Spleen (tissue), 11 donors: ENCODE measurements around the gene SLC35E4. TPM values are rescaled to one million over a fixed set of nuclear protein-coding genes. Genes with fewer than 3 reads are reported as not detected.

ENCODE experiments used
- DNase-seq: peaks from one replicate; pipeline ENCODE4 v3.0.0-alpha.2; 2020
- H3K27ac ChIP-seq, 8 donors: fragments of 200-600 bp; sonication (generic) in 7 of 8; 1 replicate in 4 of 8; 2 replicates in 4 of 8; pipeline versions ENCODE4 v1.5.0 to v1.8.0; 2016 to 2021; ENCODE audit warnings: inconsistent platforms in 4 of 8, mild to moderate bottlenecking in 4 of 8, moderate library complexity in 1 of 8
- H3K27me3 ChIP-seq, 7 donors: fragments of 200-600 bp; sonication (generic) in 6 of 7; replicated peaks in 1 of 7; 1 replicate in 4 of 7; 2 replicates in 3 of 7; pipeline versions ENCODE4 v1.5.0 to v1.8.0; 2016 to 2021; ENCODE audit warnings: inconsistent platforms in 3 of 7, mild to moderate bottlenecking in 1 of 7
- H3K36me3 ChIP-seq, 6 donors: fragments of 200-600 bp; sonication (generic) in 5 of 6; 1 replicate in 4 of 6; 2 replicates in 2 of 6; pipeline versions ENCODE4 v1.5.0 to v1.8.0; 2016 to 2021; ENCODE audit warnings: inconsistent platforms in 2 of 6
- H3K4me1 ChIP-seq, 6 donors: fragments of 200-600 bp; sonication (generic) in 5 of 6; 1 replicate in 3 of 6; 2 replicates in 3 of 6; pipeline versions ENCODE4 v1.5.0 to v1.8.0; 2016 to 2021; ENCODE audit warnings: inconsistent platforms in 3 of 6
- H3K4me3 ChIP-seq, 8 donors: fragments of 200-600 bp; sonication (generic) in 7 of 8; 1 replicate in 4 of 8; 2 replicates in 4 of 8; pipeline versions ENCODE4 v1.5.0 to v1.8.0; 2016 to 2021; ENCODE audit warnings: inconsistent platforms in 4 of 8, mild to moderate bottlenecking in 4 of 8, moderate library complexity in 2 of 8
- H3K9me3 ChIP-seq, 8 donors: fragments of 200-600 bp; sonication (generic) in 7 of 8; 1 replicate in 4 of 8; 2 replicates in 4 of 8; pipeline versions ENCODE4 v1.5.0 to v1.8.0; 2016 to 2021; ENCODE audit warnings: inconsistent platforms in 4 of 8
- CTCF ChIP-seq, 11 experiments: fragments of 200-600 bp in 7 of 11; fragments of 450-650 bp in 4 of 11; sonication (generic) in 4 of 11; IDR thresholded peaks in 8 of 11; conservative IDR thresholded peaks in 3 of 11; 1 replicate in 7 of 11; 2 replicates in 4 of 11; pipeline versions ENCODE4 v1.4.0 to v1.8.0; 2016 to 2021; ENCODE audit warnings: antibody characterized with exemption in 11 of 11, inconsistent platforms in 4 of 11, mild to moderate bottlenecking in 1 of 11
- POLR2A ChIP-seq, 3 donors: fragments of 450-650 bp; IDR thresholded peaks; one replicate each; pipeline ENCODE4 v1.5.1; 2017; ENCODE audit warnings: antibody characterized with exemption in 3 of 3, mild to moderate bottlenecking in 1 of 3
- POLR2AphosphoS5 ChIP-seq, 3 donors: sonication (generic); formaldehyde crosslinking; IDR thresholded peaks; one replicate each; pipeline ENCODE4 v1.5.1; 2017; ENCODE audit warnings: antibody characterized with exemption in 3 of 3
- WGBS, 5 donors: extraction: QIAGEN DNeasy Blood & Tissue Kit in 3 of 5; methylation state at CpG; one replicate each; pipeline versions ENCODE4 v1.1.5 to v1.1.7; 2013 to 2018; 5-methylcytosine and 5-hydroxymethylcytosine counted together
- intact Hi-C: fragments of 100-400 bp; cut with DNase I; formaldehyde crosslinking; loops from one replicate; pipeline ENCODE4 v1.15.0; 2023; ENCODE audit warnings: low total_unique reads
- polyA plus RNA-seq, 3 donors: library from polyadenylated mRNA; stranded (reverse); fragments of 200-250 nt; gene quantifications; one replicate each; pipeline ENCODE4 v1.2.1, GENCODE V29; 2013
- total RNA-seq, 7 donors: library from RNA; depleted of rRNA in 3 of 7; stranded (reverse); fragments of >200 nt in 3 of 7; fragmentation: NEBNext Ultra II Directional in 4 of 7; extraction: Animal tissue kit (Norgen Biotek cat#: 25700) in 4 of 7; gene quantifications; one replicate each; pipeline versions ENCODE4 v1.1.0 to v1.2.1, GENCODE V29; 2016 to 2021
- donor health status: healthy with polysubstance abuse.
- donor health status: DM: no; HTN: no; CAD: no; lungs with moderate emphysema.
- donor health status: DM: no; HTN: no; CAD: no.
- donor health status: Bipolar disorder and iron deficiency.
- donor health status: healthy.
- donor health status: DM: no; HTN: no; CAD: no.
- donor health status: DM: yes; HTN: yes; CAD: no.

The SLC35E4 gene
- total and polyA plus RNA-seq, 10 donors, result 0.37 to 6.7 (median 2.8) TPM

- TF ChIP-seq CTCF (IDR thresholded peaks at IDR 0.05 in 8 of 11, conservative IDR thresholded peaks at IDR 0.05 in 3 of 11) (no peak), POLR2AphosphoS5 (IDR thresholded peaks at IDR 0.05) (no peak), POLR2A (IDR thresholded peaks at IDR 0.05) (no peak)
- intact Hi-C loops, result no loop called here
- DNase-seq, result peak; percentile 71
- H3K4me1 ChIP-seq, result peaks cover 0 to 23% (median 18%) of the 10 kb centered on the region in 6 donors
- peak overlapping the region in 7 of 8 donors; percentile 36 to 84 (median 57) for H3K4me3 ChIP-seq
- H3K9me3 ChIP-seq, result no peaks in the 10 kb centered on the region
- H3K27ac ChIP-seq, result peak overlapping the region in 4 of 8 donors; percentile 39 to 82 (median 62)
- no peaks in the 10 kb centered on the region for H3K36me3 ChIP-seq
- H3K27me3 ChIP-seq, result peaks cover 0 to 33% (median 0%) of the 10 kb centered on the region in 7 donors
- WGBS, 5 donors, result 76 to 87% (median 82%) methylated on average over 6 to 15 of the region's 15 CpGs
Observed at GRCh38 chr22:30695351-30695851, 59.8 kb downstream of the SLC35E4 start.

GRCh38 chr22:30695871-30696655 is 60.5 kb downstream of the SLC35E4 start:
- no peak for TF ChIP-seq POLR2AphosphoS5 (IDR thresholded peaks at IDR 0.05)
- TF ChIP-seq CTCF (IDR thresholded peaks at IDR 0.05 in 8 of 11, conservative IDR thresholded peaks at IDR 0.05 in 3 of 11), result no peak
- no peak for TF ChIP-seq POLR2A (IDR thresholded peaks at IDR 0.05)
- Histone ChIP-seq H3K36me3 (no peaks in the 10 kb centered on the region), H3K27me3 (peaks cover 0 to 33% (median 0%) of the 10 kb centered on the region in 7 donors), H3K4me3 (peak overlapping the region in 5 of 8 donors; percentile 36 to 84 (median 63)), H3K4me1 (peaks cover 0 to 23% (median 18%) of the 10 kb centered on the region in 6 donors), H3K9me3 (no peaks in the 10 kb centered on the region), H3K27ac (peak overlapping the region in 1 of 8 donors; percentile 82)
- intact Hi-C loops, result no loop called here
- DNase-seq, result peak; percentile 8
- 79 to 92% (median 88%) methylated on average over 6 to 7 of the region's 7 CpGs for WGBS, 5 donors

Other genes starting within 250 kb of the SLC35E4 start
- gene RNF215, start 248.4 kb upstream of the SLC35E4 start, total RNA-seq, result 10 to 100 TPM; 10.2 to 19.5 (median 15.9) TPM
- gene RNF215, start 248.4 kb upstream of the SLC35E4 start, polyA plus RNA-seq, result 10 to 100 TPM in 1 of 3 donors, 1 to 10 TPM in 2; 6.5 to 11.0 (median 8.3) TPM
- gene SEC14L2, start 238.8 kb upstream of the SLC35E4 start, total RNA-seq, result 1 to 10 TPM in 6 of 7 donors, under 1 TPM in 1; 0.52 to 6.1 (median 2.4) TPM
- gene SEC14L2, start 238.8 kb upstream of the SLC35E4 start, polyA plus RNA-seq, result 1 to 10 TPM in 1 of 3 donors, under 1 TPM in 2; 0.54 to 1.5 (median 0.96) TPM
- gene MTFP1, start 210.0 kb upstream of the SLC35E4 start, total RNA-seq, result 10 to 100 TPM in 6 of 7 donors, 1 to 10 TPM in 1; 9.9 to 36.8 (median 15.4) TPM
- gene MTFP1, start 210.0 kb upstream of the SLC35E4 start, polyA plus RNA-seq, result 10 to 100 TPM; 16.9 to 30.4 (median 26.4) TPM
- not detected for gene SEC14L3, start 163.8 kb upstream of the SLC35E4 start, total RNA-seq
- not detected for gene SEC14L3, start 163.8 kb upstream of the SLC35E4 start, polyA plus RNA-seq
- 1 to 10 TPM in 3 of 7 donors, under 1 TPM in 4; 0.18 to 1.6 (median 0.68) TPM for gene SEC14L4, start 130.1 kb upstream of the SLC35E4 start, total RNA-seq
- under 1 TPM; 0.03 to 0.29 (median 0.07) TPM for gene SEC14L4, start 130.1 kb upstream of the SLC35E4 start, polyA plus RNA-seq
- under 1 TPM in 5 of 7 donors, not detected in 2; 0.16 to 0.56 (median 0.23) TPM for gene SEC14L6, start 89.0 kb upstream of the SLC35E4 start, total RNA-seq
- under 1 TPM; 0.03 to 0.06 (median 0.04) TPM for gene SEC14L6, start 89.0 kb upstream of the SLC35E4 start, polyA plus RNA-seq
- gene GAL3ST1, start 61.1 kb upstream of the SLC35E4 start, total RNA-seq, result 1 to 10 TPM in 1 of 7 donors, under 1 TPM in 1, not detected in 5; 0.69 to 2.1 TPM
- gene GAL3ST1, start 61.1 kb upstream of the SLC35E4 start, polyA plus RNA-seq, result under 1 TPM; 0.15 to 0.51 (median 0.17) TPM
- 10 to 100 TPM; 39.0 to 61.5 (median 49.5) TPM for gene PES1, start 43.9 kb upstream of the SLC35E4 start, total RNA-seq
- gene PES1, start 43.9 kb upstream of the SLC35E4 start, polyA plus RNA-seq, result 10 to 100 TPM; 45.4 to 72.7 (median 49.0) TPM
- gene TCN2, start 28.6 kb upstream of the SLC35E4 start, total RNA-seq, result 100 to 1,000 TPM in 1 of 7 donors, 10 to 100 TPM in 6; 23.8 to 110 (median 73.7) TPM
- gene TCN2, start 28.6 kb upstream of the SLC35E4 start, polyA plus RNA-seq, result 10 to 100 TPM in 1 of 3 donors, 1 to 10 TPM in 2; 7.3 to 23.1 (median 9.7) TPM
- gene DUSP18, start 32.1 kb downstream of the SLC35E4 start, total RNA-seq, result 10 to 100 TPM in 5 of 7 donors, 1 to 10 TPM in 2; 9.5 to 16.3 (median 12.4) TPM
- gene DUSP18, start 32.1 kb downstream of the SLC35E4 start, polyA plus RNA-seq, result 1 to 10 TPM; 1.5 to 4.4 (median 2.3) TPM
- gene OSBP2, start 59.1 kb downstream of the SLC35E4 start, total RNA-seq, result 10 to 100 TPM in 4 of 7 donors, 1 to 10 TPM in 3; 4.3 to 41.4 (median 10.8) TPM
- gene OSBP2, start 59.1 kb downstream of the SLC35E4 start, polyA plus RNA-seq, result 1 to 10 TPM in 1 of 3 donors, under 1 TPM in 2; 0.38 to 1.6 (median 0.50) TPM